HPDE6-E6E7 (cell line): Measurements from ENCODE around the gene LPCAT4.
A peak's percentile ranks its signal among the peaks of the same experiment; 100 is the strongest.

Experiments used
- DNase-seq: peaks from one replicate; pipeline ENCODE4 v3.0.0; 2011; ENCODE audit warnings: missing footprints; ENCODE audit errors: extremely low spot score

Gene LPCAT4

DNA sequence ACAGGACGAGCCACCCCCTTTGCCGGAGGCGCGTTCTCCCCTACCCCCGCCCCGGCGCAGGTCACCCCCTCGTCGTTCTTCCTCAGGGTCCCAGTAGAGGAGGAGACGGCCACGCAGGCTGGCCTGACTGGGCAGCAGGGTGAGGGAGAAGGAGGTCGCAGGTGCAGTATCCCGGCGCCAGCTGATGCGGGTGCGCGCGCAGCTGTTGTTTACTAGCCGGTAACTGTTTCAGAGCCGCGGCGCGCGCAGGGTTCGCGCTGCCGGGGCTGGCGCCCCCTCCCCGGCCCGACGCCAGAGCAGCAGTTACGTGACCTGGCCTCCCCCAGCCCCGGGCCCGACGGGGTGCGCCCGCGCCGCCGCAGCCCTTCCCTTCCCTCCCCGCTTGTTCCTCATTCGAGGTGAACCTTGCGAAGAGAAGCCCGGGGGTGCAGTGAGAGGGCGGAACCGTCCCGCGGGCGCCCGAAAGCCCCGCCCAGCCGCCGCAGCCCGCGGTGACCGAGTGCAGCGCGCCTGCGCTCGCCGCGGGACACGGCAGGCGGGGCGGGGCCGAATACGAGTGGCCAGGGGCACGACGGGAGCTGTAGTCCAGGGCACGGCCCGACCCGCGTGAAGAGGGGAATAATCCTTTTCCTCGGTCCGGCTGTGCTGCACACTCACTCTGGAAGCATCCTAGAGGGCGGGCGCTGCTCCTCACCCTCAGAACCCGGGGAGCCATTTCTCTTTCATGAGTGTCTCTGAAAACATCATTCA lies 29.3 kb downstream of the LPCAT4 start, which contains the start of gene SLC12A6:
Gene SLC12A6, minus strand, starts transcription at position 225 of the 750 bp plus-strand sequence. CDS start 1,101 bp downstream, outside the sequence.
- DNase-seq: peak; percentile 88

DNA sequence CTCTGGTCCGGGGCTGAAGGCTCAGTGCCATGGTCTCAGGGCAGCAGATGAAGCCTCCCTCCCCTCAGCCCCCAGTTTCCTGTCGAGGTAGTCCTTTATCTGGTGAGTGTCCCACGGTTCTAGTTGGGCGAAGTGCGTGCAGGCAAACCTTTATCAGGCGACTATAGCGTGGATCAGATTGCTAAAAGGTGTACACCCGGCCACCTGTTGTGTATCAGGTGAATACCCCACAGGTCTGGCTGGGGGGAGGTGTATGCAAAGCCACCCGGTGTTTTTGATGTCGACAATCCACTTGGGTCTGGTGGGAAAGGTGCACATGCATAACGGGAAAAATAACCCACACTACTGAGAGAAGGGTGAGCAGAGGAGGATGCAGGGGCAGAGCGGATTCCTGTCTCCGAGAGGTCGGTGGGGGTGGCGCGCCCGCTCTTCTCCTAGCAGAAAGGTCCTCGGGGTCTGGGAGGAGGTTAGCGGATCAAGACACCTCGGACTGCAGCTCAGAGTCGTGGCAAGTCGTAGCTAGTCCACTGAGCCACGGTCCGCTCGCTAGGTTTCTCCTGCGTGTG lies 29.9 kb downstream of the LPCAT4 start:
- no peak for DNase-seq

DNA sequence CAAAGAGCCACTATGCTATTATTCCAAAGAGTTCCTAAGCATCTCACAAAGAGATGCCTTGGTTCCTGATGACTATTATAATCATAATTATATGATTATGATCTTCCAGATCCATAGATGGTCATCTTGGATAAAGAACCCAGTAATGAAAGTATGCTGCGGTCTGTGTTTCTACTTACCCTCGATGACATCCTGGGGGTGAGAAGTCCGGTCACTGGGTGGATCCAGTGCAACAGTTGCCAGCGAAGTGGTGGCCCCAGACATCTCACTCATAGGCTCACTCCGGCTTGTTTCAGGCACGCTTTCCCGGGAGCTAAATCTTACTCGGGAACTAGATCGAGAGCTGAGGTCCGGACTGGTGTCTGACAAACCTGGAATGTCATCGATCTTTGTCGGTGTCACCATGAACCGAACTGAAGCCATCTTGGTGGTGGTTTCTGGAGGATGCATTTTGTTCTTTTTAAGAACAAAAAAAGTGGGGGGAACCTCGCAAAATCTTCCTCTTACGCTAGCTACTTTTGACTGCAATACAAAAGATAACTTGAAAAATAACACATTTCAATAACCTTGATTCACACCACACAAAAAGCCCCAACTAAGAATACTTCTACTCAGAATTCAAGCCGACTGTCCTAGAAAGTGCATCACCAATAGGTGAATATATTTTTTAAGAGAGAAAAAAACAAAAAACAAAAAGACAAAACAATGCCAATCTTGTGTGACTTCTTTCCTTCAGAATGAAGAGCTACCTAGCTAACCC lies 30.6 kb downstream of the LPCAT4 start:
- DNase-seq: no peak

DNA sequence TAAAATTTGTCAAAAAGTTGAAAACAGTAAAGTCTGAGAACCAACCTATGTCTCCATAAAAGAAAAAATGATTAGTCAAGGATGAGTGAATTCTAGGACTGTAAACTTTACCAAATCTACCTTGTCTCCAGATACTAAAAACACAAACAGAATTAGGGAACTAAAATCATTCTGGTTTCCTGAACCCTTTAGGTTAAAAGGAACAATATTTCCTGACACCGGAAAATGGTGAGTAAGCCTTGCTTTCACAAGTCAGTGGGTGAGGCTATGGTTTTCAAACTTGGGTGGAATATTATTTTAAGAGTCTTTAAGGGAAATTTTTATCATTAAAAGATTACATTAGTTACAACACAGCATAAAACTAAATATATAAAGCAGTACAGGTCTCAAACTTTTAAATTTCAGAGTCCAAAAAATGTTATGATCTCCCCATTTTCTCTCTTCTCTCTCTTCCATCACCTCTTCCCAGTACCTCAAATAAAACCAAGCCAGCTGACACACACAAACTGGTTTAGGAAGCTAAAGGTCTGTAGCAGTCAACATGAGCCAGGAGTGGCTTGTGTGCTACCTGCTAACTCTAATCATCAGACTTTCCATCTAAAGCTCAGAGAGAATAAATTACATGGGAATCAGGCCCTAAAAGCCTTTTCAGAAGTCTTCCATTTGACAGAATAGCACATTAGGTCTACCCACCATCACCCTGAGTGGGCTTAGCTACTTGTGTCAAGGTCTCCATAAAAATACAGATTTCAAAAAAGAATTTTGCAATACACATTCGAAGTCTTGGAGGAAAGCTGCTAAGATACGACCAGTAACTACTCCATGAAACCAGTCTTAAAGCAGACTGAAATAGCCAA lies 31.6 kb downstream of the LPCAT4 start:
- DNase-seq: no peak

DNA sequence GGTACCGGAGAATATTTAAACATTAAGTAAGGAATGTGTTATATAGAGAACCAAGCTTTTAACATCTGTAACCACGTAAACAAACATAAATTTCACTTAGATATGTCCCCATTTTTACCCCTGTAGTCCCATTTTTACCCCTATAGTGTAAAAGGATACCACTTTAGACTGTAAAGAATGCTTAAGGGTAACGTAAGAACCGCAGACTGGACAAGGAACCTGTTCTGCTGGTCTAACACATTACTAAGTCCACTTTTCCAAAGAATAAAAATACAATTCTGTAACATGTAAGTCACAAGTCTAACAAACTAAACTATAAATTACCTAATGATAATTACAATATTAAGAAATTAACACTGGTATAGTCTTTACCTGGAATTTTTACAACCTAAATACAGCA lies 32.3 kb downstream of the LPCAT4 start:
- DNase-seq: no peak

DNA sequence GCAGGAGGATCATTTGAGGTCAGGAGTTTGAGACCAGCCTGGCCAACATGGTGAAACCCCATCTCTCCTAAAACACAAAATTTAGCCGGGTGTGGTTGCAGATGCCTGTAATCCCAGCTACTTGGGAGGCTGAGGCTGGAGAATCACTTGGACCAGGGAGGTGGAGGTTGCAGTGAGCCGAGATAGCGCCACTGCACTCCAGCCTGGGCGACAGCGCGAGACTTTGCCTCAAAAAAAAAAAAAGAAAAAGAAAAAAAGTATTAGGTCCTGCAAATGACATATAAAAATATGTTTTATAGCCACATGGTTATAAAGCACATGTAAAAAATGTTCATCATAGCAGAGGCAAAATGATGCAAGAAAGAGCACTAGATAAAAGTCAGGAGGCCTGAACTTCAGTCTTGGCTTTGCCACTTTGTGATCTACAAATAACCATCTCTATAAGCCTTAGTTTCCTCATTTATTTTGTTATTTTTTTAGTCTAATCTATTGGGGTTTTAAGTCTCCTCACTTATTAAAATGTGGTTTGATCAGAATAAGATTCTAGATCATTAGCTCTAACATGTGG lies 34.4 kb downstream of the LPCAT4 start:
- DNase-seq: no peak

DNA sequence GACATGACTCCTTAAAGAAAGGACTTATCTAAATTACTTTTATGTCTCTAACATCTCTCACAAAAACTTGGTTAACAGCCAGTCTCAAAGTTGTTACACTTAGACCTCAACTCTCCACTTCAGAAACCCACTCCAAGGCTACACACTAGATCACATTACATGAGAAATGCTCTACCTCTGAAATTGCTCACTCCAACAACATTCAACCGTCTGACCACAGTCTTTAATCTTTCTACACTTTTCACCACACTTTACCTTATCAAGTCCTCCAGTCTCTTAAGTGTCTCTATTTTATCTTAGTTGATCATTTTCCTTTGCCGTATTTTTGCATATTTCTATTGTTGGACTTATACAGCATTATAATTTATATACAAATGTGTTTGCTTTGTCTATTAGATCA lies 35.2 kb downstream of the LPCAT4 start:
- DNase-seq: no peak

DNA sequence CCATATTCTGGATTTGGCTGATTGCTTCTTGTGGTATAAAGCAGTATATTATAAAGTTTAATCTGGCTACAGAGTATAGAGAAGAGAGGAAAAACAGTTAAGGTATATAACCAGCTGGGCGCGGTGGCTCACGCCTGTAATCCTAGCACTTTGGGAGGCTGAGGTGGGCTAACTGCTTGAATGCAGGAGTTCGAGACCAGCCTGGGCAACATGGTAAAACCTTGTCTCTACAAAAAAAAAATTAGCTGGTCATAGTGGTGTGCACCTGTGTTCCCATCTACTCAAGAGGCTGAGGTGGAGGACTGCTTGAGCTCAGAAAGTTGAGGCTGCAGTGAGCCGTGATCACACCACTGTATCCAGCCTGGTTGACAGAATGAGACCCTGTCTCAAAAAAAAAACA lies 36.7 kb downstream of the LPCAT4 start:
- no peak for DNase-seq

DNA sequence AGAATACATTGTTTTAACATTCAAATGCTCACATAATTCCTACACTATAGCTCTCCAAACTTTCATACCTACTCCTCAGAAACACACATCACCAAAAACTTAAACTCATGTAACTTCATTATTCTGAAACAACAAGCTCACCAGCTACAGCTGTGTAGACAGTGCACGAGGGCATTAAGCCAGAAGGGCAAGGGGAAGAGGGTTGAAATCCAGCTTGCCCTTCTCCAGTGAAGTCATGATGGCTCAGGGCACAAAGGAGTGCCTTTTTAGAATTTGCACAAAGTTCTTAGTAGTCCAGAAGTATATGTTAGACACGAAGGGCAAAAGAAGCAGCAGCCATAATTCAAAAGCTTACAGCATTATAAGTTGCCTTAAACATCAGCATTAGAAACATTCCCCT lies 38.0 kb downstream of the LPCAT4 start:
- DNase-seq: no peak

DNA sequence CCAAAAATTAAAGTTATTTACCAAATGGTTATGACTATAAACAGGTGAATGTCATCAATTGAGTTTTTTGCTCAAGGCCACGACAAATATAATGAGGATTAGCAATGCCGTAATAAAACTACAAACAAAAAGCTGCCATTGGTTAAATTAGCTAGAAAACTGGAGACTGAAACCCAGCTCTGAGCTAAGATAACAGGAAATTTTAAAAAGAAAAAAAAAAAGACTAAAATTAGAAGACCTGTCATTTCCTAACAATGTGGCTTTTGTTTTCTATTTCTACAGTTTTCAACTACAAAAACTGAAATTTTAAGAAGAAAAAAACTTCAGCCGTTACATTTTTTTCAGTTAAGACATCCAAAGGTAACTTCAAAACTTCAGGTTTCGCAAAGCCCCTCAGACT lies 39.1 kb downstream of the LPCAT4 start:
- DNase-seq: no peak

DNA sequence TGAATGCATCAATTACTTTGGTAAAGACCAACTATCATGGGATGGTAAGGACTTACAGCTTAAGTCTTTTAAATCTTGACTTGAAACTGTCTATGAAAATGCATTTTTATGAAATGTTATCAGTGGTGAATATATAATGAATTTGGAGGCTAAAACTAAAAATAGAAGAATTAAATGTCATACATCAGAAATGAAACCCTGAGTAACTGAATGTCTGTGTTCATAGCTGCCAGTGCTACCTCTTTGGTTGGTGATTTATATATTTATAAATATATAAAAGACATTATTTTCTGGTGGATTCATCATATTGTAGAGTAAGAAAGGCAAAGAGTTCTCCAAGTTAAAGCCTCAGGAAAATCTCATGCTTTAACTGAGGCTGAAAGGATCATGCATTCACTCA lies 41.6 kb downstream of the LPCAT4 start:
- no peak for DNase-seq

DNA sequence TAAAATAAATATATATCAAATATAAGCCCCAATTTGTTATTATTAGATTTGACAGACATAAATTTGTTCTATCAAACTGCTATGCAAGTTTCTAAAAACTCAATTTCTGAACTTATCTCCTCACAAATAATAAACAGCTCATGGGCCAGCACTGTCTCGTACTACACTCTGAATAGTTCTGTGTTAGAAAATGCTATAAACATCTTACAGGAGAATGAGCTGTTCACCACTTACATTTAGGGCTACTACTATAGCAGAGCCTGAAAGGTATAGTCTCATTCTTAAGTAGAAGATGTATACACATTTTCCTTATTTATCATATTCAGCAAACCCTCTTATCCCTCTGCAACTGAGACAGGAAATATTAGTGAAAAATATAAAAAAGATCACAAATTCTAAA lies 42.1 kb downstream of the LPCAT4 start:
- DNase-seq: no peak

DNA sequence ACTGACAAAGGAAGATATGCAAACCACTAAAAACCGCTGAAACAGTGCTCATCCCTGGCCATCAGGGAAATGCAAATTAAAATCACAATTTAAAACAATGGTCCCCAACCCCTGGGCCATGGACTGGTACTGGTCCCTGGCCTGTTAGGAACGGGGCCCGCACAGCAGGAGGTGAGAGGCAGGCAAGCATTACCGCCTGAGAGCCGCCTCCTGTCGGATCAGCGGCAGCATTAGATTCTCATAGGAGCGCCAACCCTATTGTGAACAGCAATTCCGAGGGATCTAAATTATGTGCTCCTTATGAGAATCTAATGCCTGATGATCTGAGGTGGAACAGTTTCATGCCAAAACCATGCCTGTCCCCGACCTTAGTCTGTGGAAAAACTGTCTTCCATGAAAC lies 43.8 kb downstream of the LPCAT4 start:
- DNase-seq: no peak

DNA sequence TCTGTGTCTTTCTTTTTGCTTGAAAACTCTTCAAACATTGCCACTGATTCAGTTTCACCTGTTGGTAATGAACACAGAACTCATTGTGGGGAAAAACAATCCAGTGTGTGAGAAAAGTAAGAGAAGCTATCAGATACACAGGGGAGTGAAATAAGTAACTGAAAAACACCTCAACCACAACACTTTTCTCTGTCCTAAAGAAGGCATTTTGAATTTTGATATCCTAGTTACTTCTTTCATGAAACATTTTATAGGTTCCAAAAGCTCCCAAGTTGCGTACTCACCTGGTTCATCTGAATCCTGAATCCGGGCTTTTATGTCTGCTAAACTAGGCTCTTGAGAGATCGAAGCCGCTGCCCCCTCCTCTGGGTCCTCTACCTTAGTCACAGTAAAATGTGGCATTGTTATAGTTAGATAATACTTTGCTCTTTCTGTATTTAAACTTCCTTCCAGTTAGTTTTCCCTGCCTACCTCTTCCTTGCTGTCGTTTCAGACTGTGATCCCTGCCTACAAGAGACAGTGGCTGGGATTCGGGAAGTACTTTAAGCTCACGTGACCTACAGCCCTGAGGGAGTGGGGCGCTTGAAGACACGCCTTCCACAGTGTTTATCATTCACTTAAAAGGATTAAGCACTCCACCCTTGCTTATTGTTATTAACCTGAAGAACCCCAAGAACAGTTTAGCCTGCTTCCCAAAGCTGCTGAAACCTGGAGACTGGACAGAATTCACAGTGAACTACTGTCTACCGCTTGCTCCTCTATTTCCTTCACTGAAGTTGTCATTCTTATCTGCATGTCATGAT lies 48.5 kb downstream of the LPCAT4 start:
- peak; percentile 73 for DNase-seq

DNA sequence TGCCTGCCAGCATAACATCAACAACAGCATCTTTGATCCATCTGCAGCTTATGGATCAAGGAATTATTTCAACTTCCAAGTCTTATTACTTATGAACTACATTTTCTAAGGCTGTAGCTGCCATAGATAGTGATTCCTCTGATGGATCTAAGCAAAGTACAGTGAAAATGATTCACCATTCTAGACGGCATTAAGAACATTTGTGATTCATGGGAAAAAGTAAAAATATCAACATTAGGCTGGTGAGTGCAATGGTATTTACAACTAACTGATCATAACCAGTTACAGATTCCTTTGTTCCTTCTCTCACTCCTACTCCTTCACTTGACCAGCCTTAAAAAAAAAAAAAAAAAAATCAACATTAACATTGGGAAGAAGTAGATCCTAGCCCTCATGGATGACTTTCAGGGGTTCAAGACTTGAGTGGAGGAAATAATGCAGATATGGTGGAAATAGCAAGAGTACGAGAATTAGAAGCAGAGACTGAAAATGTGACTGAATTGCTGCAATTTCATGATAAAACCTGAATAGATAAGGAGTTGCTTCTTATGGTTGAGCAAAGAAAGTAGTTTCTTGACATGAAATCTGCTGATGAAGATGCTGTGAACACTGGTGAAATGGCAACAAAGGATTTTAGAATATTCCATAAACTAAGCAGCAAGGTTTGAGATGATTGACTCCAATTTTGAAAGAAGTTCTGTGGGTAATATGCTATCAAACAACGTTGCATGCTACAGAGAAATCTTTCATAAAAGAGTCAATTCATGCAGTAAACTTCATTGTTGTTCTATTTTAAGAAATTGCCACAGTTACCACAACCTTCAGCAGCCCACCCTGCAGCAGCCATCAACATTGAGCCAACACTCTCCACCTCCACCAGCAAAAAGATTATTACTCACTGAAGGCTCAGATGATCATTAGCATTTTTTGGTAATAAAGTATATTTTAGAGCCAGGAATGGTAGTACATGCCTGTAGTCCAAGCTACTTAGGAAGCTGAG lies 52.2 kb downstream of the LPCAT4 start:
- DNase-seq: no peak

DNA sequence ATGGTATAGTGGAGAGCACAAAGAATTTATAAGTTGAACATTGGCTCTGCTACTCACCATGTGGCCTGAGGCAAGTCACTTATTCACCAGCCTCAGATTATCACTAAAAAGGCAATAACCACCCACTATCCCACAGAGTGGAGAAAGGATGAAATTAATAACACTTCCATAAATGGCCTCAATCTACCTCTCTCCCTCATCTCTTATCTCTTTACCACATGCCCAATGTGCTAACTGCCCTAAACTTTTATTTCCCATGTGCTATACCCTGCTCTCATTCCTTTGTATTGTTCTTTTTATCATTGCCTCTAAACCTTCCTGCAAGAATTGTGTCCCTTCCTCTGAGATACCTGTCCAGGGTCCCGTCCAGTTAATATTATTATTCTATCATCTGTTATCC lies 55.4 kb downstream of the LPCAT4 start:
- DNase-seq: no peak
